Liver (tissue), 9 donors: ENCODE data around the gene GMNN. TPM values are rescaled to one million over a fixed set of nuclear protein-coding genes. Genes with fewer than 3 reads are reported as not detected.

Experiments used
- DNase-seq: peaks from one replicate; pipeline ENCODE4 v3.0.0-alpha.2; 2017; ENCODE audit warnings: low spot score
- H3K27ac ChIP-seq, 2 donors: one replicate each; pipeline ENCODE4 v1.7.0; 2013; ENCODE audit warnings: inconsistent platforms in 2 of 2, low read length in 2 of 2, control low read depth in 1 of 2, low read depth in 1 of 2, mild to moderate bottlenecking in 1 of 2
- H3K27me3 ChIP-seq, 4 donors: one replicate each; pipeline versions ENCODE4 v1.6.1 to v1.7.0; 2013; ENCODE audit warnings: low read length in 3 of 4, inconsistent platforms in 1 of 4, mild to moderate bottlenecking in 1 of 4, moderate library complexity in 1 of 4; ENCODE audit not compliant: control insufficient read depth in 4 of 4, insufficient read depth in 4 of 4
- H3K36me3 ChIP-seq, 4 donors: one replicate each; pipeline versions ENCODE4 v1.6.1 to v1.7.0; 2013; ENCODE audit warnings: low read length in 3 of 4, mild to moderate bottlenecking in 3 of 4, low read depth in 1 of 4, moderate library complexity in 1 of 4; ENCODE audit not compliant: control insufficient read depth in 4 of 4, insufficient read depth in 3 of 4
- H3K4me1 ChIP-seq, 4 donors: one replicate each; pipeline versions ENCODE4 v1.6.1 to v1.7.0; 2013; ENCODE audit warnings: low read length in 3 of 4, mild to moderate bottlenecking in 3 of 4, moderate library complexity in 1 of 4; ENCODE audit not compliant: control insufficient read depth in 4 of 4, insufficient read depth in 4 of 4
- H3K4me3 ChIP-seq, 3 donors: one replicate each; pipeline versions ENCODE4 v1.6.1 to v1.7.0; 2013; ENCODE audit warnings: low read length in 3 of 3, control low read depth in 1 of 3, low read depth in 1 of 3, mild to moderate bottlenecking in 1 of 3
- H3K9ac ChIP-seq, 2 donors: one replicate each; pipeline ENCODE4 v1.7.0; 2013; ENCODE audit warnings: low read length in 2 of 2, mild to moderate bottlenecking in 2 of 2, moderate library complexity in 2 of 2, control low read depth in 1 of 2, low read depth in 1 of 2
- H3K9me3 ChIP-seq, 4 donors: one replicate each; pipeline versions ENCODE4 v1.6.1 to v1.7.0; 2013; ENCODE audit warnings: low read length in 3 of 4; ENCODE audit not compliant: control insufficient read depth in 4 of 4
- ATF3 ChIP-seq: IDR thresholded peaks from 2 replicates; pipeline ENCODE4 v1.6.1; 2016; ENCODE audit warnings: antibody characterized with exemption
- EGR1 ChIP-seq, 2 donors: IDR thresholded peaks; 2 replicates each; pipeline ENCODE4 v1.6.1; 2016 to 2018; ENCODE audit warnings: antibody characterized with exemption in 2 of 2, low read depth in 2 of 2
- FOXA1 ChIP-seq: IDR thresholded peaks from 2 replicates; pipeline ENCODE4 v1.6.1; 2016; ENCODE audit warnings: antibody characterized with exemption
- FOXA2 ChIP-seq: IDR thresholded peaks from 2 replicates; pipeline ENCODE4 v1.6.1; 2016; ENCODE audit warnings: antibody characterized with exemption
- GABPA ChIP-seq, 2 donors: IDR thresholded peaks in 1 of 2; conservative IDR thresholded peaks in 1 of 2; 2 replicates each; pipeline ENCODE4 v1.6.1; 2016; ENCODE audit warnings: antibody characterized with exemption in 2 of 2, mild to moderate bottlenecking in 1 of 2, moderate library complexity in 1 of 2
- HNF4A ChIP-seq, 2 donors: conservative IDR thresholded peaks; 2 replicates each; pipeline ENCODE4 v1.6.1; 2016; ENCODE audit warnings: antibody characterized with exemption in 2 of 2, mild to moderate bottlenecking in 2 of 2
- HNF4G ChIP-seq: IDR thresholded peaks from 2 replicates; pipeline ENCODE4 v1.6.1; 2016; ENCODE audit warnings: antibody characterized with exemption
- JUND ChIP-seq, 2 donors: IDR thresholded peaks; 2 replicates each; pipeline ENCODE4 v1.6.1; 2016; ENCODE audit warnings: antibody characterized with exemption in 2 of 2
- MAX ChIP-seq: IDR thresholded peaks from 2 replicates; pipeline ENCODE4 v1.6.1; 2016; ENCODE audit warnings: antibody characterized with exemption
- NR2F2 ChIP-seq: IDR thresholded peaks from 2 replicates; pipeline ENCODE4 v1.6.1; 2016; ENCODE audit warnings: antibody characterized with exemption
- RAD21 ChIP-seq, 2 donors: IDR thresholded peaks; 2 replicates each; pipeline ENCODE4 v1.6.1; 2016; ENCODE audit warnings: antibody characterized with exemption in 2 of 2, mild to moderate bottlenecking in 2 of 2
- RXRA ChIP-seq, 2 donors: IDR thresholded peaks; 2 replicates each; pipeline ENCODE4 v1.6.1; 2017 to 2018; ENCODE audit warnings: antibody characterized with exemption in 2 of 2, mild to moderate bottlenecking in 1 of 2
- TAF1 ChIP-seq: conservative IDR thresholded peaks from 2 replicates; pipeline ENCODE4 v1.6.1; 2016; ENCODE audit warnings: antibody characterized with exemption, mild to moderate bottlenecking
- YY1 ChIP-seq: IDR thresholded peaks from 2 replicates; pipeline ENCODE4 v1.6.1; 2016; ENCODE audit warnings: antibody characterized with exemption, mild to moderate bottlenecking
- WGBS: extraction: QIAGEN DNeasy Blood & Tissue Kit; methylation state at CpG from one replicate; pipeline ENCODE4 v1.1.7; 2013; 5-methylcytosine and 5-hydroxymethylcytosine counted together
- polyA plus RNA-seq, 2 donors: library from polyadenylated mRNA; stranded (reverse) in 1 of 2; unstranded in 1 of 2; fragments of 200-250 nt in 1 of 2; fragments of >200 nt in 1 of 2; fragmentation: Nextera tagmentation in 1 of 2; extraction: Ambion mirVana in 1 of 2; gene quantifications; one replicate each; pipeline versions ENCODE4 v1.2.1 to v1.2.3, GENCODE V29; 2013 to 2015
- total RNA-seq, 2 donors: library from RNA; depleted of rRNA; stranded (reverse); fragments of >200 nt; gene quantifications; one replicate each; pipeline ENCODE4 v1.2.3, GENCODE V29; 2014
- TF ChIP-seq, protein P1 (sequence below): IDR thresholded peaks from 2 replicates; pipeline ENCODE4 v1.6.1; 2016; ENCODE audit warnings: antibody characterized with exemption
- TF ChIP-seq, protein P2 (sequence below): IDR thresholded peaks from 2 replicates; pipeline ENCODE4 v1.6.1; 2016; ENCODE audit warnings: antibody characterized with exemption, mild to moderate bottlenecking
- TF ChIP-seq, protein P3 (sequence below): fragments of 150-350 bp; IDR thresholded peaks from 2 replicates; pipeline ENCODE4 v1.5.1; 2017; ENCODE audit warnings: improper control_type of control experiment, low read depth, low read length; ENCODE audit not compliant: missing input control
- donor health status: healthy.
- donor health status: healthy.
- donor health status: healthy.
- donor health status: healthy.
- donor health status: healthy.

The GMNN gene
- total and polyA plus RNA-seq, 4 donors, result 8.4 to 34.9 (median 11.0) TPM

DNA sequence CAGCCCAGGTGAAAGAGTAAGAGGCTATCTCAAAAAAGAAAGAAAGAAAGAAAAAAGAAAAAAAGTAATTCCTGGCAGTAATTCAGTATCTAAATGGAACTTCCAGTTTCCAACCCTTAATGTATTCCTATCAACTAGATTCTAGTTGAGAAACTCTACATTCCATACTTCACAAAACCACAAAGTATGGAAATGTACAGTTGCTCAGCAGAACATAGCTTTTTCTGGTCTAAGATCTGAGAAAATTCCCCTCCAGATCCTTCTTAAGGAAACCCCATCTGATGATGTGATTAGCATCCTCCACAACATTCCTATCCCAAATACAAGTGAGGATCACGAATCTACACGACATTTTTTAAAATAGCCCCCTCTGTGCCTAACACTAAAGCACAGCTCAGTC, 20.4 kb downstream of the GMNN start:
- TF ChIP-seq ATF3, result no peak
- no peak for TF ChIP-seq FOXA2
- DNase-seq, result no peak
- H3K9me3 ChIP-seq, result no peaks in the 10 kb centered on the region
- H3K27ac ChIP-seq, result no peak overlapping the region
- H3K27me3 ChIP-seq, result no peaks in the 10 kb centered on the region
- WGBS, result 89% methylated on average over 2 of the region's 2 CpGs
- peaks cover 0 to 8% (median 4%) of the 10 kb centered on the region in 4 donors for H3K4me1 ChIP-seq
- H3K36me3 ChIP-seq, result no peaks in the 10 kb centered on the region
- no peak overlapping the region for H3K9ac ChIP-seq
- H3K4me3 ChIP-seq, result no peak overlapping the region

DNA sequence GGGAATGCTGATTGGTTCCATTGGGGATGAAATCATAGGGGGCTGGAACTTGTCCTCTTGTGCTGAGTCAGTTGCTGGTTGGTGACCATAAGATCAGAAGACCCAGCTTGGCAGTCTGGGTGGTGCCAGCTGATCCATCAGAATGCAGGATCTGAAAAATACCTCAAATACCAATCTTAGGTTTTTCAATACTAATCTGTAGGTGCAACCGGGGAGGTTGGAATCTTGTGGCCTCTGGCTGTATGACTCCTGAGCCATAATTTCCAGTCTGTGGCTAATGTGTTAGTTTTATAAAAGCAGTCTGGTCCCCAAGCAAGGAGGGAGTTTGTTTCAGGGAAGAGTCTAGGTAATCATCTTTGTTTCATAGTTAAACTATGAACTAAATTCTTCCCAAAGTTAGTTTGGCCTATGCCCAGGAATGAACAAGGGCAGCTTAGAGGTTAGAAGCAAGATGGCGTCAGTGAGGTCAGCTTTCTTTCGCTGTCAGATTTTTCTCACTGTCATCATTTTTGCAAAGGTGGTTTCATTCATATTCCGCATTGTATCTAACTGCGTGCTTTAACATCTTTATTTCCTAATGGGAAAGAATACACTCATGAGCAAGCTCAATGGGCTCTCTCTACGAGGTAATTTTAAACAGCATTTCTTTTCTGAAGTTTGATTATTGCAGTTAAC, 22.0 kb downstream of the GMNN start:
- no peak overlapping the region for H3K9ac ChIP-seq
- no peak overlapping the region for H3K4me3 ChIP-seq
- no peak for DNase-seq
- no peaks in the 10 kb centered on the region for H3K27me3 ChIP-seq
- 97% methylated on average over 6 of the region's 6 CpGs for WGBS
- H3K4me1 ChIP-seq, result peaks cover 0 to 8% (median 4%) of the 10 kb centered on the region in 4 donors
- no peaks in the 10 kb centered on the region for H3K9me3 ChIP-seq
- no peaks in the 10 kb centered on the region for H3K36me3 ChIP-seq
- no peak overlapping the region for H3K27ac ChIP-seq
- TF ChIP-seq, protein P1, sequence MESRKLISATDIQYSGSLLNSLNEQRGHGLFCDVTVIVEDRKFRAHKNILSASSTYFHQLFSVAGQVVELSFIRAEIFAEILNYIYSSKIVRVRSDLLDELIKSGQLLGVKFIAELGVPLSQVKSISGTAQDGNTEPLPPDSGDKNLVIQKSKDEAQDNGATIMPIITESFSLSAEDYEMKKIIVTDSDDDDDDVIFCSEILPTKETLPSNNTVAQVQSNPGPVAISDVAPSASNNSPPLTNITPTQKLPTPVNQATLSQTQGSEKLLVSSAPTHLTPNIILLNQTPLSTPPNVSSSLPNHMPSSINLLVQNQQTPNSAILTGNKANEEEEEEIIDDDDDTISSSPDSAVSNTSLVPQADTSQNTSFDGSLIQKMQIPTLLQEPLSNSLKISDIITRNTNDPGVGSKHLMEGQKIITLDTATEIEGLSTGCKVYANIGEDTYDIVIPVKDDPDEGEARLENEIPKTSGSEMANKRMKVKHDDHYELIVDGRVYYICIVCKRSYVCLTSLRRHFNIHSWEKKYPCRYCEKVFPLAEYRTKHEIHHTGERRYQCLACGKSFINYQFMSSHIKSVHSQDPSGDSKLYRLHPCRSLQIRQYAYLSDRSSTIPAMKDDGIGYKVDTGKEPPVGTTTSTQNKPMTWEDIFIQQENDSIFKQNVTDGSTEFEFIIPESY, result no peak
- TF ChIP-seq, protein P2, sequence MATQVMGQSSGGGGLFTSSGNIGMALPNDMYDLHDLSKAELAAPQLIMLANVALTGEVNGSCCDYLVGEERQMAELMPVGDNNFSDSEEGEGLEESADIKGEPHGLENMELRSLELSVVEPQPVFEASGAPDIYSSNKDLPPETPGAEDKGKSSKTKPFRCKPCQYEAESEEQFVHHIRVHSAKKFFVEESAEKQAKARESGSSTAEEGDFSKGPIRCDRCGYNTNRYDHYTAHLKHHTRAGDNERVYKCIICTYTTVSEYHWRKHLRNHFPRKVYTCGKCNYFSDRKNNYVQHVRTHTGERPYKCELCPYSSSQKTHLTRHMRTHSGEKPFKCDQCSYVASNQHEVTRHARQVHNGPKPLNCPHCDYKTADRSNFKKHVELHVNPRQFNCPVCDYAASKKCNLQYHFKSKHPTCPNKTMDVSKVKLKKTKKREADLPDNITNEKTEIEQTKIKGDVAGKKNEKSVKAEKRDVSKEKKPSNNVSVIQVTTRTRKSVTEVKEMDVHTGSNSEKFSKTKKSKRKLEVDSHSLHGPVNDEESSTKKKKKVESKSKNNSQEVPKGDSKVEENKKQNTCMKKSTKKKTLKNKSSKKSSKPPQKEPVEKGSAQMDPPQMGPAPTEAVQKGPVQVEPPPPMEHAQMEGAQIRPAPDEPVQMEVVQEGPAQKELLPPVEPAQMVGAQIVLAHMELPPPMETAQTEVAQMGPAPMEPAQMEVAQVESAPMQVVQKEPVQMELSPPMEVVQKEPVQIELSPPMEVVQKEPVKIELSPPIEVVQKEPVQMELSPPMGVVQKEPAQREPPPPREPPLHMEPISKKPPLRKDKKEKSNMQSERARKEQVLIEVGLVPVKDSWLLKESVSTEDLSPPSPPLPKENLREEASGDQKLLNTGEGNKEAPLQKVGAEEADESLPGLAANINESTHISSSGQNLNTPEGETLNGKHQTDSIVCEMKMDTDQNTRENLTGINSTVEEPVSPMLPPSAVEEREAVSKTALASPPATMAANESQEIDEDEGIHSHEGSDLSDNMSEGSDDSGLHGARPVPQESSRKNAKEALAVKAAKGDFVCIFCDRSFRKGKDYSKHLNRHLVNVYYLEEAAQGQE, result no peak
- no peak for TF ChIP-seq RAD21 (IDR thresholded peaks at IDR 0.05)
- TF ChIP-seq TAF1, result no peak
- no peak for TF ChIP-seq MAX
- TF ChIP-seq GABPA (IDR thresholded peaks at IDR 0.05 in 1 of 2, conservative IDR thresholded peaks at IDR 0.05 in 1 of 2), result no peak
- TF ChIP-seq FOXA2, result no peak
- no peak for TF ChIP-seq HNF4G
- no peak for TF ChIP-seq HNF4A (conservative IDR thresholded peaks at IDR 0.05)
- no peak for TF ChIP-seq JUND (IDR thresholded peaks at IDR 0.05)
- no peak for TF ChIP-seq YY1
- TF ChIP-seq FOXA1, result no peak
- no peak for TF ChIP-seq EGR1 (IDR thresholded peaks at IDR 0.05; ENCODE audit: low read depth in 2 of 2)
- TF ChIP-seq RXRA (IDR thresholded peaks at IDR 0.05), result no peak
- TF ChIP-seq NR2F2, result no peak
- TF ChIP-seq, protein P3, sequence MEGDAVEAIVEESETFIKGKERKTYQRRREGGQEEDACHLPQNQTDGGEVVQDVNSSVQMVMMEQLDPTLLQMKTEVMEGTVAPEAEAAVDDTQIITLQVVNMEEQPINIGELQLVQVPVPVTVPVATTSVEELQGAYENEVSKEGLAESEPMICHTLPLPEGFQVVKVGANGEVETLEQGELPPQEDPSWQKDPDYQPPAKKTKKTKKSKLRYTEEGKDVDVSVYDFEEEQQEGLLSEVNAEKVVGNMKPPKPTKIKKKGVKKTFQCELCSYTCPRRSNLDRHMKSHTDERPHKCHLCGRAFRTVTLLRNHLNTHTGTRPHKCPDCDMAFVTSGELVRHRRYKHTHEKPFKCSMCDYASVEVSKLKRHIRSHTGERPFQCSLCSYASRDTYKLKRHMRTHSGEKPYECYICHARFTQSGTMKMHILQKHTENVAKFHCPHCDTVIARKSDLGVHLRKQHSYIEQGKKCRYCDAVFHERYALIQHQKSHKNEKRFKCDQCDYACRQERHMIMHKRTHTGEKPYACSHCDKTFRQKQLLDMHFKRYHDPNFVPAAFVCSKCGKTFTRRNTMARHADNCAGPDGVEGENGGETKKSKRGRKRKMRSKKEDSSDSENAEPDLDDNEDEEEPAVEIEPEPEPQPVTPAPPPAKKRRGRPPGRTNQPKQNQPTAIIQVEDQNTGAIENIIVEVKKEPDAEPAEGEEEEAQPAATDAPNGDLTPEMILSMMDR, result no peak
- no peak for TF ChIP-seq ATF3
